ENCODE measurements around the gene TRMT112.
"Not testable (repeated sequence)": the region's sequence is repeated elsewhere in the genome, so short reads cannot be mapped to it uniquely, and the experiment has no call there.

The TRMT112 gene

GRCh38 chr11:64334764-64335735 lies 17.7 kb upstream of the TRMT112 start:
- peak; percentile 98 for TF ChIP-seq Cebpa-rat (IDR thresholded peaks at IDR 0.05)
- no peak overlapping the region for H3K9ac ChIP-seq
- H3K4me3 ChIP-seq: no peak overlapping the region
- peaks cover 58% of the 10 kb centered on the region for H3K4me1 ChIP-seq
- no peaks in the 10 kb centered on the region for H4K20me1 ChIP-seq
- no peaks in the 10 kb centered on the region for H3K9me3 ChIP-seq
- H3K4me2 ChIP-seq: peak overlapping the region; percentile 67
- no peaks in the 10 kb centered on the region for H3K36me3 ChIP-seq
- peak overlapping the region; percentile 49 for H3K27ac ChIP-seq
- H3K27me3 ChIP-seq: no peaks in the 10 kb centered on the region

GRCh38 chr11:64333556-64333955 lies 16.2 kb upstream of the TRMT112 start:
- Histone ChIP-seq H3K27me3 (no peaks in the 10 kb centered on the region), H3K27ac (no peak overlapping the region), H3K4me2 (no peak overlapping the region), H4K20me1 (no peaks in the 10 kb centered on the region), H3K4me3 (no peak overlapping the region), H3K4me1 (peaks cover 43% of the 10 kb centered on the region), H3K9me3 (no peaks in the 10 kb centered on the region), H3K9ac (no peak overlapping the region), H3K36me3 (no peaks in the 10 kb centered on the region)
- TF ChIP-seq Cebpa-rat (IDR thresholded peaks at IDR 0.05): no peak

GRCh38 chr11:64331569-64332371 lies 14.4 kb upstream of the TRMT112 start:
- Histone ChIP-seq H3K4me1 (peaks cover 40% of the 10 kb centered on the region), H3K27ac (peak overlapping the region; percentile 35; the same call in 1 of the 2 replicates), H3K9me3 (no peaks in the 10 kb centered on the region), H3K27me3 (no peaks in the 10 kb centered on the region), H3K36me3 (no peaks in the 10 kb centered on the region), H3K9ac (no peak overlapping the region), H3K4me3 (no peak overlapping the region), H3K4me2 (peak overlapping the region; percentile 73), H4K20me1 (no peaks in the 10 kb centered on the region)
- TF ChIP-seq Cebpa-rat (IDR thresholded peaks at IDR 0.05): no peak

GRCh38 chr11:64330888-64331287 lies 13.5 kb upstream of the TRMT112 start:
- no peak overlapping the region for H3K4me2 ChIP-seq
- no peaks in the 10 kb centered on the region for H3K9me3 ChIP-seq
- H3K27ac ChIP-seq: no peak overlapping the region
- H3K36me3 ChIP-seq: no peaks in the 10 kb centered on the region
- no peak overlapping the region for H3K4me3 ChIP-seq
- TF ChIP-seq Cebpa-rat (IDR thresholded peaks at IDR 0.05): no peak
- H3K4me1 ChIP-seq: peaks cover 32% of the 10 kb centered on the region
- H3K27me3 ChIP-seq: no peaks in the 10 kb centered on the region
- H4K20me1 ChIP-seq: no peaks in the 10 kb centered on the region
- no peak overlapping the region for H3K9ac ChIP-seq

- no peak for TF ChIP-seq Cebpa-rat (IDR thresholded peaks at IDR 0.05)
- Histone ChIP-seq H3K4me2 (no peak overlapping the region), H3K4me1 (peaks cover 27% of the 10 kb centered on the region), H4K20me1 (no peaks in the 10 kb centered on the region), H3K36me3 (0 out of 2 replicates have a peak, but pooled peaks cover 2% of the 10 kb centered on the region), H3K9ac (no peak overlapping the region), H3K4me3 (no peak overlapping the region), H3K27me3 (no peaks in the 10 kb centered on the region), H3K9me3 (no peaks in the 10 kb centered on the region), H3K27ac (no peak overlapping the region)
Measured at GRCh38 chr11:64327993-64328392, 10.6 kb upstream of the TRMT112 start.

- Histone ChIP-seq H3K4me2 (no peak overlapping the region), H3K4me1 (peaks cover 30% of the 10 kb centered on the region), H3K36me3 (peaks cover 8% of the 10 kb centered on the region; the same call in 1 of the 2 replicates), H3K9me3 (no peaks in the 10 kb centered on the region), H3K27ac (no peak overlapping the region), H3K9ac (no peak overlapping the region), H3K4me3 (no peak overlapping the region), H3K27me3 (no peaks in the 10 kb centered on the region), H4K20me1 (no peaks in the 10 kb centered on the region)
- TF ChIP-seq Cebpa-rat (IDR thresholded peaks at IDR 0.05): no peak
Measured at GRCh38 chr11:64327375-64327774, 10.0 kb upstream of the TRMT112 start.

- peaks cover 23% of the 10 kb centered on the region for H3K4me1 ChIP-seq
- no peak overlapping the region for H3K4me2 ChIP-seq
- H3K4me3 ChIP-seq: no peak overlapping the region
- TF ChIP-seq Cebpa-rat (IDR thresholded peaks at IDR 0.05): no peak
- H3K27me3 ChIP-seq: no peaks in the 10 kb centered on the region
- no peaks in the 10 kb centered on the region for H3K9me3 ChIP-seq
- H3K9ac ChIP-seq: no peak overlapping the region
- H3K36me3 ChIP-seq: peaks cover 32% of the 10 kb centered on the region
- no peaks in the 10 kb centered on the region for H4K20me1 ChIP-seq
- H3K27ac ChIP-seq: no peak overlapping the region
Measured at GRCh38 chr11:64324692-64325469, 7.5 kb upstream of the TRMT112 start.

- H3K4me2 ChIP-seq, H3K9me3 ChIP-seq, H3K27ac ChIP-seq, H4K20me1 ChIP-seq, H3K4me3 ChIP-seq, H3K27me3 ChIP-seq, H3K9ac ChIP-seq: not testable (repeated sequence)
- H3K36me3 ChIP-seq: peaks cover 32% of the 10 kb centered on the region
- peaks cover 32% of the 10 kb centered on the region for H3K4me1 ChIP-seq
Measured at GRCh38 chr11:64323984-64324383, 6.6 kb upstream of the TRMT112 start.

DNA sequence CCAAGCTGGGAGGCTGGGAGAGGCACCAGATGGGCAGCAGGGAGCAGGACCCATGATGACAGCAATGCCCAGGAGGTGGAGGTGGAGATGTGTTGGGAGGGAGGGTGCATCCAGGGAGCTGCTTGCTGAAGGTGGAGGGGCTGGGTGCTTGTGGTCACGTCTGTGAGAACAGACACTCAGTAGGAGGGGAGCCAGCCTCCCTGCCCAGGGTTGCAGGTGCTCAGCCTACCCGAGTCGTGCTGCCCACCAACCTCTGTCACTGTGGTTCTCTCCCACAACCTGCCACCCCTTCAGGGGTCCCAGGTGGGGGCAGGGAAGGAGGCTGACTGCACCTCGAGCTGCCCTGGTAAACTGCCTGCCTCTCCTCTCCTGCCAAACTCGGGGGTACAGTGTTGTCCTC lies 6.0 kb upstream of the TRMT112 start:
- Histone ChIP-seq H3K9me3 (no peaks in the 10 kb centered on the region), H4K20me1 (no peaks in the 10 kb centered on the region), H3K4me3 (no peak overlapping the region), H3K36me3 (peaks cover 32% of the 10 kb centered on the region), H3K9ac (0 out of 2 replicates have a peak overlapping the region, but pooled peaks have one; percentile 22), H3K4me1 (peaks cover 35% of the 10 kb centered on the region), H3K4me2 (peak overlapping the region; percentile 39), H3K27ac (peak overlapping the region; percentile 46; the same call in 1 of the 2 replicates), H3K27me3 (no peaks in the 10 kb centered on the region)
- no peak for TF ChIP-seq Cebpa-rat (IDR thresholded peaks at IDR 0.05)
